Measurements from ENCODE around the gene KRTAP29-1. TPM values are rescaled to one million over a fixed set of nuclear protein-coding genes. Genes with fewer than 3 reads are reported as not detected.

Gene KRTAP29-1
- total RNA-seq, 1 experiment from 2014 or later: not detected

DNA sequence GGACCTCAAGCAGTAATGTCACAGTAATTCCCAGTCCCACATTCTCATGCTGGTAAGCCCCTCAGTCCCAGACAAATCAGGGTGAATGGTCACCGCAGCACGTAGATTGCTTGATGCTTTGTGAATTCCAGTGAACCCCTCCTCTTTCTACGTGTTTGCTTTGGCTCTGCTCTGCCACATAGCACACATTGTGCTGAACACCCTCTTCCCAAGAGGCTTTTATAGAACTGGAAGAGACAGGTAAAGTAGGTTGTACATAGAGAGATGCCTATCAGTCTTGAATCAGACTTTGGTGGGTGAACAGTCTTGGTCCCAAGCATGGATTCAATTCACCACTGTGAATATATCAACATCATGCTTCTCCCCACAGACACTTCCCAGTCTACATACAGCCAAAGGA is 38.1 kb downstream of the KRTAP29-1 start:
- TF ChIP-seq, protein P1, sequence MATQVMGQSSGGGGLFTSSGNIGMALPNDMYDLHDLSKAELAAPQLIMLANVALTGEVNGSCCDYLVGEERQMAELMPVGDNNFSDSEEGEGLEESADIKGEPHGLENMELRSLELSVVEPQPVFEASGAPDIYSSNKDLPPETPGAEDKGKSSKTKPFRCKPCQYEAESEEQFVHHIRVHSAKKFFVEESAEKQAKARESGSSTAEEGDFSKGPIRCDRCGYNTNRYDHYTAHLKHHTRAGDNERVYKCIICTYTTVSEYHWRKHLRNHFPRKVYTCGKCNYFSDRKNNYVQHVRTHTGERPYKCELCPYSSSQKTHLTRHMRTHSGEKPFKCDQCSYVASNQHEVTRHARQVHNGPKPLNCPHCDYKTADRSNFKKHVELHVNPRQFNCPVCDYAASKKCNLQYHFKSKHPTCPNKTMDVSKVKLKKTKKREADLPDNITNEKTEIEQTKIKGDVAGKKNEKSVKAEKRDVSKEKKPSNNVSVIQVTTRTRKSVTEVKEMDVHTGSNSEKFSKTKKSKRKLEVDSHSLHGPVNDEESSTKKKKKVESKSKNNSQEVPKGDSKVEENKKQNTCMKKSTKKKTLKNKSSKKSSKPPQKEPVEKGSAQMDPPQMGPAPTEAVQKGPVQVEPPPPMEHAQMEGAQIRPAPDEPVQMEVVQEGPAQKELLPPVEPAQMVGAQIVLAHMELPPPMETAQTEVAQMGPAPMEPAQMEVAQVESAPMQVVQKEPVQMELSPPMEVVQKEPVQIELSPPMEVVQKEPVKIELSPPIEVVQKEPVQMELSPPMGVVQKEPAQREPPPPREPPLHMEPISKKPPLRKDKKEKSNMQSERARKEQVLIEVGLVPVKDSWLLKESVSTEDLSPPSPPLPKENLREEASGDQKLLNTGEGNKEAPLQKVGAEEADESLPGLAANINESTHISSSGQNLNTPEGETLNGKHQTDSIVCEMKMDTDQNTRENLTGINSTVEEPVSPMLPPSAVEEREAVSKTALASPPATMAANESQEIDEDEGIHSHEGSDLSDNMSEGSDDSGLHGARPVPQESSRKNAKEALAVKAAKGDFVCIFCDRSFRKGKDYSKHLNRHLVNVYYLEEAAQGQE (IDR thresholded peaks at IDR 0.05; ENCODE audit: insufficient read depth in 1 of 2, low read depth in 2 of 2, low read length in 1 of 2): no peak
- TF ChIP-seq TCF7L2 (IDR thresholded peaks at IDR 0.05; ENCODE audit: low read depth, low read length) (no peak), POLR2AphosphoS5 (IDR thresholded peaks at IDR 0.05; ENCODE audit: low read depth, low read length) (no peak), SIN3A (IDR thresholded peaks at IDR 0.05; ENCODE audit: borderline replicate concordance, insufficient read depth, low read depth, low read length) (no peak)
- TF ChIP-seq, protein P2, sequence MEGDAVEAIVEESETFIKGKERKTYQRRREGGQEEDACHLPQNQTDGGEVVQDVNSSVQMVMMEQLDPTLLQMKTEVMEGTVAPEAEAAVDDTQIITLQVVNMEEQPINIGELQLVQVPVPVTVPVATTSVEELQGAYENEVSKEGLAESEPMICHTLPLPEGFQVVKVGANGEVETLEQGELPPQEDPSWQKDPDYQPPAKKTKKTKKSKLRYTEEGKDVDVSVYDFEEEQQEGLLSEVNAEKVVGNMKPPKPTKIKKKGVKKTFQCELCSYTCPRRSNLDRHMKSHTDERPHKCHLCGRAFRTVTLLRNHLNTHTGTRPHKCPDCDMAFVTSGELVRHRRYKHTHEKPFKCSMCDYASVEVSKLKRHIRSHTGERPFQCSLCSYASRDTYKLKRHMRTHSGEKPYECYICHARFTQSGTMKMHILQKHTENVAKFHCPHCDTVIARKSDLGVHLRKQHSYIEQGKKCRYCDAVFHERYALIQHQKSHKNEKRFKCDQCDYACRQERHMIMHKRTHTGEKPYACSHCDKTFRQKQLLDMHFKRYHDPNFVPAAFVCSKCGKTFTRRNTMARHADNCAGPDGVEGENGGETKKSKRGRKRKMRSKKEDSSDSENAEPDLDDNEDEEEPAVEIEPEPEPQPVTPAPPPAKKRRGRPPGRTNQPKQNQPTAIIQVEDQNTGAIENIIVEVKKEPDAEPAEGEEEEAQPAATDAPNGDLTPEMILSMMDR (IDR thresholded peaks at IDR 0.05): no peak
- Histone ChIP-seq H3K27me3 (ENCODE audit: control insufficient read depth, insufficient read depth, low read length) (peaks cover 15% of the 10 kb centered on the region), H3K27ac (ENCODE audit: low read length) (no peak overlapping the region), H3K4me1 (ENCODE audit: control insufficient read depth, insufficient read depth, low read length) (no peaks in the 10 kb centered on the region), H3K4me3 (ENCODE audit: low read depth in 2 of 2, low read length in 2 of 2) (no peak overlapping the region), H3K9me3 (ENCODE audit: control insufficient read depth, insufficient read depth, low read depth, low read length) (no peaks in the 10 kb centered on the region), H3K36me3 (ENCODE audit: control insufficient read depth, insufficient read depth, low read length) (no peaks in the 10 kb centered on the region)
- no peak for ATAC-seq
- DNase-seq (ENCODE audit: low read depth, low spot score): no peak
- POLR2A ChIA-PET: no interaction called here
- CTCF ChIA-PET: no interaction called here
- in situ Hi-C loops (cut with HindIII; ENCODE audit: low pct_unique_long_range_greater_than_20kb, low sequenced_read_pairs) (no loop called here), intact Hi-C loops (cut with micrococcal nuclease; ENCODE audit: unreplicated experiment) (no loop called here)
- no TSS peak for BruUV-seq (replicated peaks)

DNA sequence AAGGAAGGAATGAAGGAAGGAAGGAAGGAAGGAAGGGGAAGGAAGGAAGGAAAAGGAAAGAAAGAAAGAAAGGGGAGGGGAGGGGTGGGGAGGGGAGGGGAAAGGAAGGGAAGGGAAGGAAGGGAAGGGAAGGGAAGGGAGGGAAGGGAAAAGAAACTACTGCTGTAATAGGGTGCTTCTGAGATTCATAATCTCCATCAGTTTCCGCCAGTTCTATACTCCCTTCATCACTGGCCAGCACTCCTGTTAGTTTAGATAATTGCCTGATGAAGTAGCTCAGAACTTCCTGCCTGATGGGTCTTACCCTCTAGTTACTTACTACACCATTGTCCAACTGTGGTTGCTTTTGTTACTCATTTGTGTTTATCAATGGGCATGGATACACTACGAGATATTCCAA is 39.4 kb downstream of the KRTAP29-1 start:
- no TSS peak for BruUV-seq (replicated peaks)
- CTCF ChIA-PET: no interaction called here

More for the DNA sequence above, 39.4 kb downstream of the KRTAP29-1 start:
- intact Hi-C loops (cut with micrococcal nuclease; ENCODE audit: unreplicated experiment) (no loop called here), in situ Hi-C loops (cut with HindIII; ENCODE audit: low pct_unique_long_range_greater_than_20kb, low sequenced_read_pairs) (no loop called here)
- no peak for DNase-seq (ENCODE audit: low read depth, low spot score)
- Histone ChIP-seq H3K4me3 (ENCODE audit: low read depth in 2 of 2, low read length in 2 of 2) (no peak overlapping the region), H3K9me3 (ENCODE audit: control insufficient read depth, insufficient read depth, low read depth, low read length) (no peaks in the 10 kb centered on the region), H3K27me3 (ENCODE audit: control insufficient read depth, insufficient read depth, low read length) (peaks cover 15% of the 10 kb centered on the region), H3K4me1 (ENCODE audit: control insufficient read depth, insufficient read depth, low read length) (no peaks in the 10 kb centered on the region), H3K27ac (ENCODE audit: low read length) (no peak overlapping the region), H3K36me3 (ENCODE audit: control insufficient read depth, insufficient read depth, low read length) (no peaks in the 10 kb centered on the region)
- POLR2A ChIA-PET: no interaction called here
- TF ChIP-seq SIN3A (IDR thresholded peaks at IDR 0.05; ENCODE audit: borderline replicate concordance, insufficient read depth, low read depth, low read length): no peak
- TF ChIP-seq TCF7L2 (IDR thresholded peaks at IDR 0.05; ENCODE audit: low read depth, low read length): no peak
- TF ChIP-seq, protein P2 (IDR thresholded peaks at IDR 0.05): no peak
- TF ChIP-seq, protein P1 (IDR thresholded peaks at IDR 0.05; ENCODE audit: insufficient read depth in 1 of 2, low read depth in 2 of 2, low read length in 1 of 2): no peak
- TF ChIP-seq POLR2AphosphoS5 (IDR thresholded peaks at IDR 0.05; ENCODE audit: low read depth, low read length): no peak
- ATAC-seq: no peak

All from Panc1 (cell line).